Activated naive CD4-positive, alpha-beta T cell treated with anti-CD3 and anti-CD28 coated beads, Interleukin-2, amount 10 ng/mL, durations not matched to agents 7 days and 5 days (primary cell): ENCODE measurements around the gene KPNA2.
"Not testable (repeated sequence)": the region's sequence is repeated elsewhere in the genome, so short reads cannot be mapped to it uniquely, and the experiment has no call there.

Experiments used
- CTCF ChIA-PET: fragments of 350-600 bp; sonication (Branson Sonifier 250); formaldehyde crosslinking; loops from one replicate; lab custom pipeline; 2021; ENCODE audit warnings: antibody characterized with exemption; lab: Charles Lee
- DNase-seq: peaks from one replicate; pipeline ENCODE4 v3.0.0-alpha.2; 2020
- H3K27ac Mint-ChIP-seq: one replicate; pipeline ENCODE4 v1.8.0; 2021; ENCODE audit warnings: mild to moderate bottlenecking, moderate library complexity, mixed read lengths
- H3K27me3 Mint-ChIP-seq: one replicate; pipeline ENCODE4 v1.8.0; 2021; ENCODE audit warnings: mild to moderate bottlenecking, mixed read lengths
- H3K36me3 Mint-ChIP-seq: one replicate; pipeline ENCODE4 v1.8.0; 2021; ENCODE audit warnings: mixed read lengths
- H3K4me1 Mint-ChIP-seq: one replicate; pipeline ENCODE4 v1.8.0; 2021; ENCODE audit warnings: mixed read lengths
- H3K4me3 Mint-ChIP-seq: one replicate; pipeline ENCODE4 v1.8.0; 2021; ENCODE audit warnings: mild to moderate bottlenecking, moderate library complexity, mixed read lengths
- H3K9me3 Mint-ChIP-seq: one replicate; pipeline ENCODE4 v1.8.0; 2021; ENCODE audit warnings: mixed read lengths

KPNA2 gene

DNA sequence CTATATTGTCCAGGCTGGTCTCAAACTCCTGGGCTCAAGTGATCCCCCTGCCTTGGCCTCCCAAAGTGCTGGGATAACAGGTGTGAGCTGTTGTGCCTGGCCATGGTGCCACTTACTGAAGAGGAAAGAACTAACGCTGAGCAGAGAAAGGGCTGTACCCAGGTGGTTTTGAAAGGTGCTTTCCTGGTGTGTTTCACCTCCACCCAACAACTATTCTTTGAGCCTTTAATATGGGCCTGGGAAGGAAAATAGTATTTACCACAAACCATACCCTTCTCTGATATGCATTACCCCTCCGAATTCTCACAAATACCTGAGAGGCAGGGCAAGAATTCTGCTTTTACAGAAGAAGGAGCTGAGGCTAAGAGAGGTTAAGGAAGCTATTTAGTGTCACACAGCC, 24.8 kb downstream of the KPNA2 start:
- H3K4me3 Mint-ChIP-seq, result no peak overlapping the region
- no peaks in the 10 kb centered on the region for H3K9me3 Mint-ChIP-seq
- no peak overlapping the region for H3K27ac Mint-ChIP-seq
- DNase-seq, result no peak
- no peaks in the 10 kb centered on the region for H3K36me3 Mint-ChIP-seq
- H3K4me1 Mint-ChIP-seq, result peaks cover 26% of the 10 kb centered on the region
- CTCF ChIA-PET, result no interaction called here
- peaks cover 43% of the 10 kb centered on the region for H3K27me3 Mint-ChIP-seq

- no peak for DNase-seq
Observed at GRCh38 chr17:68061512-68062313, 26.2 kb downstream of the KPNA2 start.

DNA sequence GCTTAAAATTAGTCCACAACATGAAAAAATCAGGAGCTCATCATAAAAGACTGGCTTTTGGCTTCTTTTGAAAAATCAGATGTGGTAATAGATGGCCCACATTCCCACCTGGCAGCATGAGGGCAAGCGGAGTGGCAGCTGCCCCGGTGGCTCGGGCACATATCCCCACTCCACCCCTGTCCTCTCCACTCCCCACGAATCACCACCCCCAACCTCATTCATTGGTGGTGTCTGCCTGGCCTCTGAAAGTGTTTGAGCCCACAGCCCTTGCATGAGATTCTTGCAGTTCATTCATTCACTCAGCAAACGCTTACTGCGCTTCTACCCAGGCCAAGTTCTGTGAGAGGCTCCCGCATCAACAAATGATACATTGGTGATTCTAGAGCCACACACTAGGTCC, 29.8 kb downstream of the KPNA2 start:
- H3K27ac Mint-ChIP-seq, H3K9me3 Mint-ChIP-seq, DNase-seq, CTCF ChIA-PET, H3K4me3 Mint-ChIP-seq, H3K36me3 Mint-ChIP-seq: not testable (repeated sequence)
- peaks cover 11% of the 10 kb centered on the region for H3K4me1 Mint-ChIP-seq
- H3K27me3 Mint-ChIP-seq, result peaks cover 29% of the 10 kb centered on the region

More at GRCh38 chr17:68061512-68062313, 26.2 kb downstream of the KPNA2 start:
- no peaks in the 10 kb centered on the region for H3K9me3 Mint-ChIP-seq
- H3K27me3 Mint-ChIP-seq, result peaks cover 52% of the 10 kb centered on the region
- no peak overlapping the region for H3K27ac Mint-ChIP-seq
- CTCF ChIA-PET, result interaction anchor here (0.6 kb wide), 1 partner anchor 95 kb away, joined by 3 read pairs; no protein-coding TSS in a partner anchor
- H3K36me3 Mint-ChIP-seq, result no peaks in the 10 kb centered on the region
- H3K4me3 Mint-ChIP-seq, result no peak overlapping the region
- H3K4me1 Mint-ChIP-seq, result peaks cover 26% of the 10 kb centered on the region

DNA sequence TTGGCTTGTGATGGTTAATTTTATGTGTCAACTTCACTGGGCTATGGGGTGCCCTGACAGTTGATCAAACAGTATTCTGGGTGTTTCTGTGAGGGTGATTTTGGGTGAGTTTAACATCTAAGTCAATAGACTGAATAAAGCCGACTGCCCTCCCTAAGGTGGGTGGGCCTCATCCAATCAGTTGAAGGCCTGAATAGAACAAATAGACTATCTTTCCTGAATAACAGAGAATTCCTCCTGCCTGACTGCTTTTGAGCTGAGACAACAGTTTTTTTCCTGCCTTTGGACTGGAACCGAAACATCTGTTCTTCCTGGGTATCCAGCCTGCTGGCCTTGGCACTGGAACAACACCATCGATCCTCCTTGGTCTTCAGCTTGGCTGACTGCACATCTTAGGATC, 33.0 kb downstream of the KPNA2 start:
- H3K36me3 Mint-ChIP-seq, DNase-seq, H3K4me1 Mint-ChIP-seq, H3K9me3 Mint-ChIP-seq, H3K27ac Mint-ChIP-seq, CTCF ChIA-PET, H3K4me3 Mint-ChIP-seq: not testable (repeated sequence)
- H3K27me3 Mint-ChIP-seq, result peaks cover 33% of the 10 kb centered on the region

- DNase-seq, H3K36me3 Mint-ChIP-seq, H3K4me1 Mint-ChIP-seq, CTCF ChIA-PET, H3K9me3 Mint-ChIP-seq, H3K27ac Mint-ChIP-seq, H3K4me3 Mint-ChIP-seq: not testable (repeated sequence)
- peaks cover 19% of the 10 kb centered on the region for H3K27me3 Mint-ChIP-seq
Observed at GRCh38 chr17:68070582-68071444, 35.3 kb downstream of the KPNA2 start.

DNA sequence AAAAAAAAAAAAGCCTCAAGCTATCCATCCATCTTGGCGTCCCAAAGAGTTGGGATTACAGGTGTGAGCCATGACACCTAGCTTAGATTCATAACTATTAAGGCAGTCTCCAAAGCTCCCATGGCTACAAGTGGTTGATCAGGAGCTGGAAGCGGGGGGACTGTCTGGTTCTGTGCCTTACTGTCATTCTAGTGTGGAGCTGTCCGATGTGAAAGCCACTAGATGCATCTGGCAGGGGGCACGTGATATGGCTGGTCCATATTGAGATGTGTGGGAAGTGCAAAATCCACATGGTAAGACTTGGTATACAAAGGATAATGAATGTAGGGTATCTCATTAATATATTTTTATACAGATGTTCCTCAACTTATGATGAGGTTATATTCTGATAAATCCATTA, 38.7 kb downstream of the KPNA2 start:
- CTCF ChIA-PET, result interaction anchor here (1.2 kb wide), 1 partner anchor 23 kb away, joined by 3 read pairs; no protein-coding TSS in a partner anchor
- Mint-ChIP-seq H3K4me1 (no peaks in the 10 kb centered on the region), H3K36me3 (no peaks in the 10 kb centered on the region), H3K27ac (no peak overlapping the region), H3K4me3 (no peak overlapping the region), H3K9me3 (no peaks in the 10 kb centered on the region), H3K27me3 (peaks cover 23% of the 10 kb centered on the region)
- no peak for DNase-seq

DNA sequence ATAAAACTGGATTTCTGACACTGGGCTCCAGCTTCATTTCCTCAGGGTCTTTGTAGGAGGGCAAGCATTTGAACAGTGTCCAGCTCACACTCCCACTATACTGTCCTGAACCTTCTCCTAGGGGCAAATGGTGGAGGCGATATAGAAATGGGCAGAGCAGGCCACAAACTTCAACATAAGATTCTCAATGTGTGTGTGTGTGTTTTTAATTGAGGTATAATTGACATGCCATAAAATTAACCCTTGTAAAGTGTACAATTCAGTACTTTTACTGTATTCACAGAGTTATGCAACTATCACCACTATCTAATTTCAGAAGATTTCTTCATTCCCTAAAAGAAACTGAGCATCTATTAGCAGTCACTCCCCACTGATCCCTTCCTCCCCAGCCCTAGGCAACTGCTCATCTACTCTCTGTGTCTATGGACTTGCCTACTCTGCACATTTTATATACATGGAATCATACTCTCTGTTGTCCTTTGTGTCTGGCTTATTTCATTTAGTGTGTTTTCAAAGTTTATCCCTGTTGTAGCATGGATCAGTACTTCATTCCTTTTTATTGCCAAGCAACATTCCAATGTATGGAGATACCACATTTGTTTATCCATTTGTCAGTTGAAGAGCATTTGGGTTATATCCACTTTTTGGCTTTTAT, 40.5 kb downstream of the KPNA2 start:
- H3K9me3 Mint-ChIP-seq, H3K4me3 Mint-ChIP-seq, H3K36me3 Mint-ChIP-seq, H3K4me1 Mint-ChIP-seq, DNase-seq, CTCF ChIA-PET, H3K27ac Mint-ChIP-seq: not testable (repeated sequence)
- H3K27me3 Mint-ChIP-seq, result peaks cover 33% of the 10 kb centered on the region

DNA sequence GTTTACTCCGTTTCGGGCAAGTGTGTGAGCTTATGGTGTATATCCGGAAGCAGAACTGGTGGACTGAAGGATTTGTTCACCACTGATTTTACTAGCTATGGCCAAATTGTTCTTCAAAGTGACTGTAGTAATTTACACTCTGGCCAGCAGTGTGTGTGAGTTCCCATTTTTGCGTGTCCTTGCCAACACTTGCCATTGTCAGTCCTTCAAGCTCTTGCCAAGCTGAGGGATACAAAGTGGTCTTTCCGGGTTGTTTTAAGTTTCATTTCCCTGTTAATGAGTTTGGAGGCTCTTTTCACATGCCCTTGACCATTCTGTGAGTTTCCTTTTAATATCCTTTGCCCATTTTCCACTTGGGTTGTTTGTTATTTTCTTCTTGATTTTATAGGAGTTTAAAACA, 42.0 kb downstream of the KPNA2 start:
- H3K4me3 Mint-ChIP-seq, H3K36me3 Mint-ChIP-seq, CTCF ChIA-PET, H3K27ac Mint-ChIP-seq, H3K4me1 Mint-ChIP-seq, DNase-seq, H3K9me3 Mint-ChIP-seq: not testable (repeated sequence)
- H3K27me3 Mint-ChIP-seq, result peaks cover 40% of the 10 kb centered on the region

DNA sequence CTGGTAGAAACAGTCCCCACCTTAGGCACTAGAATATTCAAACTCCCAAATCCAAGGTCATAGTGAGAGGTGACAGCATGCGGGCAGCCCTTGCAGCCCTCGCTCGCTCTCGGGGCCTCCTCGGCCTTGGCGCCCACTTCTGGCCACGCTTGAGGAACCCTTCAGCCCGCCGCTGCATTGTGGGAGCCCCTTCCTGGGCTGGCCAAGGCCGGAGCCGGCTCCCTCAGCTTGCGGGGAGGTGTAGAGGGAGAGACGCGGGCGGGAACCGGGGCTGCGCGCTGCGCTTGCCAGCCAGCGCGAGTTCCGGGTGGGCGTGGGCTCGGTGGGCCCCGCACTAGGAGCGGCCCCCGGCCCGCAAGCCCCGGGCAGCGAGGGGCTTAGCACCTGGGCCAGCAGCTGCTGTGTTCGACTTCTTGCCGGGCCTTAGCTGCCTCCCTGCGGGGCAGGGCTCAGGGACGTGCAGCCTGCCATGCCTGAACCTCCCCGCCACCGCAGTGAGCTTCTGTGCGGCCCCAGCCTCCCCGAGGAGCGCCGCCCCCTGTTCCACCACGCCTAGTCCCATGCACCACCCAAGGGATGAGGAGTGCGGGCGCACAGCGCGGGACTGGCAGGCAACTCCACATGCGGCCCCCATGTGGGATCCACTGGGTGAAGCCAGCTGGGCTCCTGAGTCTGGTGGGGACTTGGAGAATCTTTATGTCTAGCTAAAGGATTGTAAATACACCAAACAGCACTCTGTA, 45.0 kb downstream of the KPNA2 start:
- CTCF ChIA-PET, result interaction anchor here (0.6 kb wide), 1 partner anchor 38 kb away, joined by 3 read pairs; no protein-coding TSS in a partner anchor
- no peak for DNase-seq
- Mint-ChIP-seq H3K4me1 (peaks cover 10% of the 10 kb centered on the region), H3K27me3 (peaks cover 52% of the 10 kb centered on the region), H3K9me3 (peaks cover 7% of the 10 kb centered on the region), H3K36me3 (no peaks in the 10 kb centered on the region), H3K4me3 (no peak overlapping the region), H3K27ac (no peak overlapping the region)

GRCh38 chr17:68081305-68082265, 46.0 kb downstream of the KPNA2 start:
- not testable (repeated sequence) for DNase-seq, H3K9me3 Mint-ChIP-seq, H3K36me3 Mint-ChIP-seq, H3K4me3 Mint-ChIP-seq
- CTCF ChIA-PET, result interaction anchor here (0.6 kb wide), 1 partner anchor 353 kb away, joined by 3 read pairs; no protein-coding TSS in a partner anchor
- Mint-ChIP-seq H3K4me1 (peaks cover 20% of the 10 kb centered on the region), H3K27me3 (peaks cover 50% of the 10 kb centered on the region), H3K27ac (peak overlapping the region; percentile 40)

- CTCF ChIA-PET, result no interaction called here
- H3K27ac Mint-ChIP-seq, result peak overlapping the region; percentile 53
- H3K4me3 Mint-ChIP-seq, result peak overlapping the region; percentile 56
Observed at GRCh38 chr17:68085771-68086381, 50.3 kb downstream of the KPNA2 start.

GRCh38 chr17:68086666-68087065, 51.1 kb downstream of the KPNA2 start:
- H3K36me3 Mint-ChIP-seq, H3K9me3 Mint-ChIP-seq, CTCF ChIA-PET: not testable (repeated sequence)
- DNase-seq, result peak; percentile 30
- H3K4me3 Mint-ChIP-seq, result peak overlapping the region; percentile 56
- peaks cover 51% of the 10 kb centered on the region for H3K4me1 Mint-ChIP-seq
- H3K27ac Mint-ChIP-seq, result peak overlapping the region; percentile 64
- H3K27me3 Mint-ChIP-seq, result peaks cover 53% of the 10 kb centered on the region

More at GRCh38 chr17:68085771-68086381, 50.3 kb downstream of the KPNA2 start:
- peaks cover 7% of the 10 kb centered on the region for H3K9me3 Mint-ChIP-seq
- H3K4me1 Mint-ChIP-seq, result peaks cover 48% of the 10 kb centered on the region
- peaks cover 53% of the 10 kb centered on the region for H3K27me3 Mint-ChIP-seq
- no peaks in the 10 kb centered on the region for H3K36me3 Mint-ChIP-seq
- DNase-seq, result no peak
